ENCODE measurements around the gene TTC31. TPM values are rescaled to one million over a fixed set of nuclear protein-coding genes. Genes with fewer than 3 reads are reported as not detected.

The TTC31 gene
- polyA plus RNA-seq, 1 donor, result 18.3 TPM

DNA sequence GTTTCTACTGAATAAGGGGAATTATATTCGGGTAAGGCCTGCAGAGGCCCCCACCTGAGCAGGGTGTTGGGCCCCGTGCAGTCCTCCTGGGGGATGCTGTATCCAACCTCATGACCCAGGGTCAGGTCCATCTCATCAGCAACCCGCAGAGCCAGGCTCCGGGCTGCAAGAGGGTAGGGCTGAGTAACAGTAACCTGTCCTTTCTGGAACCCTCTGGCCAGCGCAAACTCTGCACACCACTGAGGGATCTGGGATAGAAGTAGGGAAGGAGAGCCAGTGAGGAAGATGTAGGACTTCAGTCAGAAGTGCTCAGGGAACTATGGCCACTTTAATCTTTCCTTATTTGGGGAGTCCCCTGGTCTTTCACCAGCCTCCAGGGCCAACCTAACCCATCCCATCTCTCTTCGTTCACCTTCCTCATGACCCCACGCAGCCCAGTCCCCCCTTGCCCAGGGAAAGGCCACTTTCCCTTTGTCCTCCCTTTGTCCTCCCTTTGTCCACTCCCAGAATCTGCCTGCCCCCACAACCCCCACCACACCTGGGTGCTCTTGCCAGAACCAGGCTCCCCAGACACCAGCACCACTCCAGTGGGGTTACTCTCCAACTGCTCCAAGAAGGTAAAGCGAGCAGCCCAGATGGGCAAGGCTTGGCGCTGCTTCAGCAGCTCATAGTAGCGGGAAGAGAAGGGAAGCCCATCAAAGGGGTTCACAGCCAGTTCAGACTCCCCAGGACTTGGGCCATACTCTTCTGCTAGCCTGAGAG lies 42.3 kb downstream of the TTC31 start:
- no peak for DNase-seq (ENCODE audit: low read depth)

GRCh38 chr2:74525717-74526648 lies 43.1 kb downstream of the TTC31 start, which contains the start of gene DQX1:
Gene DQX1 (minus strand): TSS chr2:74526231. CDS start chr2:74525729, 502 bp downstream.
- DNase-seq (ENCODE audit: low read depth), result no peak

DNA sequence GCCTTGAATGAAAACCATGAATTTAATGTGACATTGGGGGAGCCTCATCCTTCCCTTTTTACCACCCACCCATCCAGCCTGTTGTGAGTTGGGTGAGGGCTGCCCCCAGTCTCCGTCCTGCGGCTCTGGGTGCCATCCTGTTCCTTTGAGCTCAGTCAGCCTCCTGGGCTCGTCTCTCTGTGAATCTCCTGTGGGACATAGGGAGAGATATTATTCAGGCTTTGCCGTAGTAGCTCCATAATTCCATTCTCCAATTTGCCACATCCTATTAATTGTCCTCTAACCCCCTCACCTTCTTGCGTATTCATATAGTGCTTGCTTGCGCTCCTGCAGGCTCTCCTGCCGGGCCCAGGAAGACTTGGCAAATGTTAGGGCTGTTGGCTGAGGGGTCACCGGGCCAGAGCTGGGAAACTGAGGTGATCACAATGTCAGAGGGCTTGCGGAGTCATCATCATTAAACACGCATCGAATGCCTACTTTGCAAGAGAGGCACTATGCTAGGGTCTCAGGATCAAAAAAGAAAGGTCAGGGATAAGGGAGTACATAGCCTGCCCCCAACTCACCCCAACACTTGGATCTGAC lies 43.9 kb downstream of the TTC31 start:
- DNase-seq (ENCODE audit: low read depth), result no peak

DNA sequence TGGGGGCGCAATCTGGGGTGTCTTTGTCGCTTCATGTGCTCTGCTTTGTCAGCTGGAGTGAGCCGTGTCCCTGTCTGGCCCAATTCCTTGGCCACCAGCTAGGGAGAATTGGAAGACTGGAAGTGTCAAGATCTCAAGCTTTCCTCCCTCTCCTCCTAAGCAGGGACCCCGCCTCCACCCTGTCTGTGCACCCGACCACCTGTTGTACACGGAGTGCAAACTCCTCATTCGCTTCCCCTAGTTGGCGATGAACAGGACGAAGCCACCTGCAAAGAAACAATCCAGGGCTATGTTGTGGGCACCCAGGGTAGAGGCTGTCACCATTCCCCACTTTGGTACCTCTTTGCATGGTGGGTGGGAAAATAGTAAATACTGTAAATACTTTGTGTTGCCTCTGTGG lies 44.9 kb downstream of the TTC31 start:
- DNase-seq (ENCODE audit: low read depth), result no peak

- DNase-seq (ENCODE audit: low read depth), result no peak
These were observed 45.9 kb downstream of the TTC31 start for GRCh38 chr2:74528600-74529356.

- DNase-seq (ENCODE audit: low read depth), result peak; percentile 96
These were observed 46.7 kb downstream of the TTC31 start, which contains the start of the genes AUP1 and HTRA2 for GRCh38 chr2:74529357-74530238. Gene AUP1 (minus strand): TSS chr2:74529706. CDS start chr2:74529629, 77 bp downstream. Gene HTRA2 (plus strand): TSS chr2:74529933. CDS start chr2:74530007, 74 bp downstream.

- no peak for DNase-seq (ENCODE audit: low read depth)
These were observed 47.6 kb downstream of the TTC31 start for GRCh38 chr2:74530239-74531187.

- no peak for DNase-seq (ENCODE audit: low read depth)
These were observed 48.8 kb downstream of the TTC31 start for GRCh38 chr2:74531666-74532065.

GRCh38 chr2:74532222-74532621 lies 49.3 kb downstream of the TTC31 start:
- no peak for DNase-seq (ENCODE audit: low read depth)

GRCh38 chr2:74533464-74533863 lies 50.6 kb downstream of the TTC31 start:
- DNase-seq (ENCODE audit: low read depth), result no peak

- no peak for DNase-seq (ENCODE audit: low read depth)
These were observed 51.5 kb downstream of the TTC31 start for GRCh38 chr2:74534411-74534810.

DNA sequence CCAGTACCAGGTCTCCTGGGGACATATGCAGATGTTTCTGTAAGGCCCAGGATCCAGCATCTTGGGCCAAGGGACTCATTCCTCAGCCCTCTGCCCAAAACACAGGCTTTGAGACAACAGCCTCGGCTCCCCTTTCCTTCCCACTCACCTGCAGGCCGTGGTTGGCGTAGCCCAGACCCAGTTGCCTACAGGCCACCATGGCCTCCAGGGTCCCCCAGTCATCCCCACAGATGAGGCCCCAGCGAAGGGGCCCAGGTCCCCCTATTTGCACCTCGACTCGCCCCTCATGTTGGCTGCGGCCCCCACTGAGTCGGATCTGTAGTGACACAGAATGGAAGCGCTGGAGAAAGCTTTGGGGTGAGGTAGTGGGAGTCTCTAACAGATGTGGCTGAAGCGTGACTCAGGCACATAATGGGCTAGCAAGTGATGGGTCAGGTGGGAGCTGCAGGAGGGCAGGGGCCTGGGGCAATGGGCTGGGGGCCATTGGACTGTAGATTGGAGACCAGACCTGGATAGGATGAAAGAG lies 52.6 kb downstream of the TTC31 start:
- DNase-seq (ENCODE audit: low read depth), result no peak

- DNase-seq (ENCODE audit: low read depth), result no peak
These were observed 53.5 kb downstream of the TTC31 start for GRCh38 chr2:74536166-74536950.

DNA sequence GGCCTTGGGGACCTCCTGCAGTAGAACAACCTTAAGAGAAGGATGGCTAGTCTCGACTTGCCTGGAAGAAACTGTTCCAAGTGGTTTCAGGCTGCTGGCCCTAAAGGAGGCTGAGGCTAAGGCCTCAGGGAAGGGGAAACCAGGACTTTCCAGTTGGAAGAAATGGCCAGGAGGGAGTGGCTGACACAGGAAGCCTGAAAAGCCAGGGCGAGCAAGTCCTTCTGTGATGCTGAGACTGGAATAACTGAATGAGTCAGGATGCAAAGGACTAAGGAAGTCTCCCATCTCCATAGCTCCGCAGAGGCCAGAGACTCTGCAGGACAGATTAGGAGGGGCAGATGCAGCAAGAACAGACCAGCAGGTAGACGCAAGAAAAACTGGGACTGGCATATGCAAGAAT lies 54.3 kb downstream of the TTC31 start:
- DNase-seq (ENCODE audit: low read depth), result no peak

GRCh38 chr2:74538881-74539339 lies 56.0 kb downstream of the TTC31 start:
- DNase-seq (ENCODE audit: low read depth), result no peak

GRCh38 chr2:74540291-74540690 lies 57.4 kb downstream of the TTC31 start:
- no peak for DNase-seq (ENCODE audit: low read depth)

GRCh38 chr2:74542978-74543377 lies 60.1 kb downstream of the TTC31 start:
- no peak for DNase-seq (ENCODE audit: low read depth)

All from forelimb muscle (tissue), 1 donor.